Measurements from ENCODE around the gene DENND6B. TPM values are rescaled to one million over a fixed set of nuclear protein-coding genes. Genes with fewer than 3 reads are reported as not detected.

DENND6B gene
- total and polyA plus RNA-seq, 2 of the 13 experiments (the other 11 are each of a cell fraction or from before 2014, with no cell fraction given), result 0.95 to 3.8 TPM

DNA sequence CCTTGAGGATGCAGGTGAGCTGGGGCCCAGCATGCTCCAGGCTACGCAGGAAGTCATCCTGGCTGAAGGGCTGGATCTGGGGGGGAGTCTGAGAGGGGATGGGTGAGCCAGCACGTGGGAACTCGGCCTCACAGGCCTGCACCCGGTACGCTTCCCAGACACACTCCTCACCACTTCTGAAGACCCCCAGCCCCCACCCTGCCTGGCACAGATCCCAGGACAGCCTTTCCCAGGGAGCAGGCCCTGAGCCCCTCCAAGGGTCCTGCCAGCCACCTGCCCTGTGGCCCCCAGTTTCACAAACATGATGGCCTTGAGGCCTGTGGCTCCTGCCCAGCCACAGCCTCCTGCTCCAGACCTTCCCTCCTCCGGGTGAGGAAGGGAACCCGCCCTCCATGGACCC lies 13.8 kb downstream of the DENND6B start (continued):
- no peak for TF ChIP-seq RBM22 (optimal IDR thresholded peaks at IDR 0.05; ENCODE audit: low read length)
- TF ChIP-seq, protein P1, sequence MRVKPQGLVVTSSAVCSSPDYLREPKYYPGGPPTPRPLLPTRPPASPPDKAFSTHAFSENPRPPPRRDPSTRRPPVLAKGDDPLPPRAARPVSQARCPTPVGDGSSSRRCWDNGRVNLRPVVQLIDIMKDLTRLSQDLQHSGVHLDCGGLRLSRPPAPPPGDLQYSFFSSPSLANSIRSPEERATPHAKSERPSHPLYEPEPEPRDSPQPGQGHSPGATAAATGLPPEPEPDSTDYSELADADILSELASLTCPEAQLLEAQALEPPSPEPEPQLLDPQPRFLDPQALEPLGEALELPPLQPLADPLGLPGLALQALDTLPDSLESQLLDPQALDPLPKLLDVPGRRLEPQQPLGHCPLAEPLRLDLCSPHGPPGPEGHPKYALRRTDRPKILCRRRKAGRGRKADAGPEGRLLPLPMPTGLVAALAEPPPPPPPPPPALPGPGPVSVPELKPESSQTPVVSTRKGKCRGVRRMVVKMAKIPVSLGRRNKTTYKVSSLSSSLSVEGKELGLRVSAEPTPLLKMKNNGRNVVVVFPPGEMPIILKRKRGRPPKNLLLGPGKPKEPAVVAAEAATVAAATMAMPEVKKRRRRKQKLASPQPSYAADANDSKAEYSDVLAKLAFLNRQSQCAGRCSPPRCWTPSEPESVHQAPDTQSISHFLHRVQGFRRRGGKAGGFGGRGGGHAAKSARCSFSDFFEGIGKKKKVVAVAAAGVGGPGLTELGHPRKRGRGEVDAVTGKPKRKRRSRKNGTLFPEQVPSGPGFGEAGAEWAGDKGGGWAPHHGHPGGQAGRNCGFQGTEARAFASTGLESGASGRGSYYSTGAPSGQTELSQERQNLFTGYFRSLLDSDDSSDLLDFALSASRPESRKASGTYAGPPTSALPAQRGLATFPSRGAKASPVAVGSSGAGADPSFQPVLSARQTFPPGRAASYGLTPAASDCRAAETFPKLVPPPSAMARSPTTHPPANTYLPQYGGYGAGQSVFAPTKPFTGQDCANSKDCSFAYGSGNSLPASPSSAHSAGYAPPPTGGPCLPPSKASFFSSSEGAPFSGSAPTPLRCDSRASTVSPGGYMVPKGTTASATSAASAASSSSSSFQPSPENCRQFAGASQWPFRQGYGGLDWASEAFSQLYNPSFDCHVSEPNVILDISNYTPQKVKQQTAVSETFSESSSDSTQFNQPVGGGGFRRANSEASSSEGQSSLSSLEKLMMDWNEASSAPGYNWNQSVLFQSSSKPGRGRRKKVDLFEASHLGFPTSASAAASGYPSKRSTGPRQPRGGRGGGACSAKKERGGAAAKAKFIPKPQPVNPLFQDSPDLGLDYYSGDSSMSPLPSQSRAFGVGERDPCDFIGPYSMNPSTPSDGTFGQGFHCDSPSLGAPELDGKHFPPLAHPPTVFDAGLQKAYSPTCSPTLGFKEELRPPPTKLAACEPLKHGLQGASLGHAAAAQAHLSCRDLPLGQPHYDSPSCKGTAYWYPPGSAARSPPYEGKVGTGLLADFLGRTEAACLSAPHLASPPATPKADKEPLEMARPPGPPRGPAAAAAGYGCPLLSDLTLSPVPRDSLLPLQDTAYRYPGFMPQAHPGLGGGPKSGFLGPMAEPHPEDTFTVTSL (CRISPR knock-in tag; IDR thresholded peaks at IDR 0.05; ENCODE audit: borderline replicate concordance), result no peak
- no peak for TF ChIP-seq ZNF569 (CRISPR knock-in tag; IDR thresholded peaks at IDR 0.05; ENCODE audit: borderline replicate concordance)
- no peak for TF ChIP-seq ZNF672 (CRISPR knock-in tag; IDR thresholded peaks at IDR 0.05)
- no peak for TF ChIP-seq ZIK1 (CRISPR knock-in tag; IDR thresholded peaks at IDR 0.05; ENCODE audit: borderline replicate concordance, low read depth)
- TF ChIP-seq, protein P2, sequence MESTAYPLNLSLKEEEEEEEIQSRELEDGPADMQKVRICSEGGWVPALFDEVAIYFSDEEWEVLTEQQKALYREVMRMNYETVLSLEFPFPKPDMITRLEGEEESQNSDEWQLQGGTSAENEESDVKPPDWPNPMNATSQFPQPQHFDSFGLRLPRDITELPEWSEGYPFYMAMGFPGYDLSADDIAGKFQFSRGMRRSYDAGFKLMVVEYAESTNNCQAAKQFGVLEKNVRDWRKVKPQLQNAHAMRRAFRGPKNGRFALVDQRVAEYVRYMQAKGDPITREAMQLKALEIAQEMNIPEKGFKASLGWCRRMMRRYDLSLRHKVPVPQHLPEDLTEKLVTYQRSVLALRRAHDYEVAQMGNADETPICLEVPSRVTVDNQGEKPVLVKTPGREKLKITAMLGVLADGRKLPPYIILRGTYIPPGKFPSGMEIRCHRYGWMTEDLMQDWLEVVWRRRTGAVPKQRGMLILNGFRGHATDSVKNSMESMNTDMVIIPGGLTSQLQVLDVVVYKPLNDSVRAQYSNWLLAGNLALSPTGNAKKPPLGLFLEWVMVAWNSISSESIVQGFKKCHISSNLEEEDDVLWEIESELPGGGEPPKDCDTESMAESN (CRISPR knock-in tag; conservative IDR thresholded peaks at IDR 0.05), result no peak
- no peak for TF ChIP-seq GLI4 (CRISPR knock-in tag; IDR thresholded peaks at IDR 0.05; ENCODE audit: borderline replicate concordance)

All from HepG2 (cell line).